ENCODE measurements around the gene GLYATL2. TPM values are rescaled to one million over a fixed set of nuclear protein-coding genes. Genes with fewer than 3 reads are reported as not detected.

The GLYATL2 gene
- total and polyA plus RNA-seq, 8 donors, result not detected

DNA sequence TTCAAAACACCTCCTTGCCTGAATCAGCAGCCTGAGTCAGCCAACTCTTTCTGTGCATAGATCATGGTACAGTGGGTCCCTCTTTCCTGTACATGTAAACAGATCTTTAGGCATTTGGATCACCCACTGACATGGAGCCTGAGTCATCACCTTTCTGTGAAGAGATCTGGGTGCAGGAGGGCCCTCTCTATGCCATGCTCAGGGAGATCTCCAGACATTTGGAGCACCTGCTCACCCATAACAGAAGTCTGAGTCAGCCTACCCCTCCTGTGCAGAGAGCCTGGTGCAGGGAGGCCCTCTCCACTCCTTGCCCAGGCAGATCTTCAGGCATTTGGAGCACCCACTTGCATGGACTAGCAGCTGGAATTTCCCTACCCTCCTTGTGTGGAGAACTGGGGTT is 56.6 kb downstream of the GLYATL2 start:
- TF ChIP-seq, protein P1, sequence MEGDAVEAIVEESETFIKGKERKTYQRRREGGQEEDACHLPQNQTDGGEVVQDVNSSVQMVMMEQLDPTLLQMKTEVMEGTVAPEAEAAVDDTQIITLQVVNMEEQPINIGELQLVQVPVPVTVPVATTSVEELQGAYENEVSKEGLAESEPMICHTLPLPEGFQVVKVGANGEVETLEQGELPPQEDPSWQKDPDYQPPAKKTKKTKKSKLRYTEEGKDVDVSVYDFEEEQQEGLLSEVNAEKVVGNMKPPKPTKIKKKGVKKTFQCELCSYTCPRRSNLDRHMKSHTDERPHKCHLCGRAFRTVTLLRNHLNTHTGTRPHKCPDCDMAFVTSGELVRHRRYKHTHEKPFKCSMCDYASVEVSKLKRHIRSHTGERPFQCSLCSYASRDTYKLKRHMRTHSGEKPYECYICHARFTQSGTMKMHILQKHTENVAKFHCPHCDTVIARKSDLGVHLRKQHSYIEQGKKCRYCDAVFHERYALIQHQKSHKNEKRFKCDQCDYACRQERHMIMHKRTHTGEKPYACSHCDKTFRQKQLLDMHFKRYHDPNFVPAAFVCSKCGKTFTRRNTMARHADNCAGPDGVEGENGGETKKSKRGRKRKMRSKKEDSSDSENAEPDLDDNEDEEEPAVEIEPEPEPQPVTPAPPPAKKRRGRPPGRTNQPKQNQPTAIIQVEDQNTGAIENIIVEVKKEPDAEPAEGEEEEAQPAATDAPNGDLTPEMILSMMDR (IDR thresholded peaks at IDR 0.05), result no peak
- ATAC-seq, result peak in 1 of 4 donors; percentile 11
- DNase-seq, result no peak
- H3K27me3 ChIP-seq, result no peaks in the 10 kb centered on the region
- no peak overlapping the region for H3K4me3 ChIP-seq
- H3K27ac ChIP-seq, result no peak overlapping the region
- H3K9me3 ChIP-seq, result no peaks in the 10 kb centered on the region
- H3K36me3 ChIP-seq, result no peaks in the 10 kb centered on the region
- FAIRE-seq, result no peak
- intact Hi-C loops (cut with DNase I), result loop anchor here in 1 of 3 donors (10.0 kb wide), 1 partner anchor 143 kb away; no protein-coding TSS in a partner anchor
- H3K4me1 ChIP-seq, result peaks cover 0 to 8% (median 5%) of the 10 kb centered on the region in 3 donors

DNA sequence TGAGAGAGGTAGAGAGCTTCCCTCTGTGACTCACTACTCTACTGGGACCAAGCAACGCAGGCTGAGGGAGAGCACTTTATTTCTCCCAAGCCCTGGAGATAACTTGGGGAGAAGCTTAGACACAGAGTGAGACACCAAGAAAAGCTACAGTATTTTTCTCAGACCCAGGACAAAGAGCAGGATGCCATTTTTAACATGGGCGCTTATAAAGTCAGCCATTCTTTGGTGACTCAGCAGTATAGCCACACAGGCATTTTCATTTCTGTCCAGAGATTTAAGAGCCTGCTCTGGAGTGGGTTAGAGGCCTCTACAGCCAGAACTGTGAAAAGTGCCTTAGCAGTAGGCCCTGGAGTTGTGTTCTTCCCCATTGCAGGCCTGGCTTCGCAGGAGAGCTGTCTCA is 57.8 kb downstream of the GLYATL2 start:
- intact Hi-C loops (cut with DNase I), result loop anchor here in 1 of 3 donors (10.0 kb wide), 1 partner anchor 142 kb away; no protein-coding TSS in a partner anchor
- ATAC-seq (no peak), FAIRE-seq (no peak), DNase-seq (no peak)
- no peaks in the 10 kb centered on the region for H3K36me3 ChIP-seq
- TF ChIP-seq, protein P1 (IDR thresholded peaks at IDR 0.05), result no peak
- no peaks in the 10 kb centered on the region for H3K27me3 ChIP-seq
- H3K4me1 ChIP-seq, result peaks cover 0 to 8% (median 5%) of the 10 kb centered on the region in 3 donors
- no peak overlapping the region for H3K4me3 ChIP-seq
- no peak overlapping the region for H3K27ac ChIP-seq
- H3K9me3 ChIP-seq, result no peaks in the 10 kb centered on the region
- 91 to 93% methylated on average over 3 of the region's 3 CpGs for WGBS, 2 donors

DNA sequence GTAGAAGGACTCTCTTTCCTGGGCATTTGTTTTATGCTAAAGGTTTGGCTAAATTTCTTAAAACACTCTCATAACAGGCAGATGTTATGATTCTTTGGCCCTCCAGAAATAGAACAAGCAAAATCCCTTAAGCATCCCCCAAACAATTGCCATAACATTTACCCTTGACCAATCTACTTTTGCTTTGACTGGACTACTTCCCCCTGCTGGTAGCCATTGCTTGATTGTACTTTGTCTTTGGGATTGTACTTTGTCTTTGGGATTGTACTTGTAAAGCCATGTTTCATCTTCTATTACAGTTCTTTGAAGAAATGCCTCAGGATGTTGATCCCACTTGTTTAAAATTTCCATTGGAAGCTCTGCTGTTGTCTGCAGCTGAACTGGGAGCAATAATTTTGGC is 59.5 kb downstream of the GLYATL2 start:
- ATAC-seq (no peak), DNase-seq (no peak), FAIRE-seq (no peak)
- intact Hi-C loops (cut with DNase I), result loop anchor here in 1 of 3 donors (10.0 kb wide), 1 partner anchor 140 kb away; no protein-coding TSS in a partner anchor
- Histone ChIP-seq H3K27me3 (no peaks in the 10 kb centered on the region), H3K9me3 (no peaks in the 10 kb centered on the region), H3K36me3 (no peaks in the 10 kb centered on the region), H3K4me1 (no peaks in the 10 kb centered on the region), H3K27ac (no peak overlapping the region), H3K4me3 (no peak overlapping the region)
- TF ChIP-seq, protein P1 (IDR thresholded peaks at IDR 0.05), result no peak

Other genes starting within 250 kb of the GLYATL2 start
- gene CNTF, start 222.0 kb downstream of the GLYATL2 start, total RNA-seq, result under 1 TPM; 0.31 to 0.63 (median 0.51) TPM
- gene CNTF, start 222.0 kb downstream of the GLYATL2 start, polyA plus RNA-seq, result under 1 TPM; 0.28 to 0.30 TPM
- gene GLYAT, start 112.8 kb downstream of the GLYATL2 start, total RNA-seq, result under 1 TPM in 2 of 6 donors, not detected in 4; 0.18 to 0.32 TPM
- not detected for gene GLYAT, start 112.8 kb downstream of the GLYATL2 start, polyA plus RNA-seq
- gene GLYATL1, start 94.8 kb upstream of the GLYATL2 start, total RNA-seq, result 1 to 10 TPM in 2 of 6 donors, under 1 TPM in 4; 0.19 to 2.7 (median 0.66) TPM
- gene GLYATL1, start 94.8 kb upstream of the GLYATL2 start, polyA plus RNA-seq, result under 1 TPM; 0.23 to 0.33 TPM
- not detected for gene GLYATL1B, start 241.6 kb upstream of the GLYATL2 start, total RNA-seq
- gene GLYATL1B, start 241.6 kb upstream of the GLYATL2 start, polyA plus RNA-seq, result not detected

Measured in pancreas (tissue), 10 donors.